Activated T-cell treated with anti-CD3 and anti-CD28 coated beads for 1 hour (primary cell): ENCODE data around the gene IL10RA.
"Not testable (repeated sequence)": the region's sequence is repeated elsewhere in the genome, so short reads cannot be mapped to it uniquely, and the experiment has no call there.

Source experiments
- DNase-seq: peaks from one replicate; pipeline ENCODE4 v3.0.0-alpha.2; 2020; ENCODE audit warnings: low read depth

IL10RA gene

DNA sequence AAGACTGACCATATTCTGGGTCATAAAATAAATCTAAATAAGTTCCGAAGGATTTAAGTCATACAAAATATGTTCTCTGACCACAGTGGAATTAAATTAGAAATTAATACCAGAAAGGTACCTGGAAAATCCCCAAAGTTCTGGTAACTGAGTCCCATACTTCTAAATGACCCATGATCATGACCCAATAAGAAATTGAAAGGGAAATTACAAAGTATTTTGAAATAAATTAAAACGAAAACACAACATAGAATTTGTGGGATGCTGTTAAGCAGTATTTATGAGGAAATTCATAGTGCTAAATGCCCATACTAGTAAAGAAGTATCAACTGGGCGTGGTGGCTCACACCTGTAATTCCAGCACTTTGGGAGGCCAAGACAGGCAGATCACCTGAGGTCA is 23.4 kb upstream of the IL10RA start:
- no peak for DNase-seq

DNA sequence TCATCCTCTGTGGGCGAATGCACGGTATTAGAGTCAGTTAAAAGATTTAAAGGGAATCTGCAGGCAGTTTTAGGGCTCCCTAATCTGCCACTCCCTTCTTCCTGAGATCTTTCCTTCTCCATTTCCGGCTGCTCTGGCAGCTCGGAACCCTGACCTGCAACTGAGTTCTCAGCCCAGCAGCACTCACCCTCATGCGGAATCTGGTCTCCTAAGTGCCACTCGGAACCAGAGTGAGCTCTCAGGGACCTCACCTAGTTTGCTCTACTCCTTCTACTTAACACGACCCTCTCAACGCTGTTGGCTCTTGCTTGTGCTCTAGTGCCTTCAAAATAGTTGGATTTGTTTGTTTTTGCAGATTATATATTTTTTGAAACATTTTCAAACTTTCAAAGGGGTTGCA is 19.3 kb upstream of the IL10RA start:
- no peak for DNase-seq

DNA sequence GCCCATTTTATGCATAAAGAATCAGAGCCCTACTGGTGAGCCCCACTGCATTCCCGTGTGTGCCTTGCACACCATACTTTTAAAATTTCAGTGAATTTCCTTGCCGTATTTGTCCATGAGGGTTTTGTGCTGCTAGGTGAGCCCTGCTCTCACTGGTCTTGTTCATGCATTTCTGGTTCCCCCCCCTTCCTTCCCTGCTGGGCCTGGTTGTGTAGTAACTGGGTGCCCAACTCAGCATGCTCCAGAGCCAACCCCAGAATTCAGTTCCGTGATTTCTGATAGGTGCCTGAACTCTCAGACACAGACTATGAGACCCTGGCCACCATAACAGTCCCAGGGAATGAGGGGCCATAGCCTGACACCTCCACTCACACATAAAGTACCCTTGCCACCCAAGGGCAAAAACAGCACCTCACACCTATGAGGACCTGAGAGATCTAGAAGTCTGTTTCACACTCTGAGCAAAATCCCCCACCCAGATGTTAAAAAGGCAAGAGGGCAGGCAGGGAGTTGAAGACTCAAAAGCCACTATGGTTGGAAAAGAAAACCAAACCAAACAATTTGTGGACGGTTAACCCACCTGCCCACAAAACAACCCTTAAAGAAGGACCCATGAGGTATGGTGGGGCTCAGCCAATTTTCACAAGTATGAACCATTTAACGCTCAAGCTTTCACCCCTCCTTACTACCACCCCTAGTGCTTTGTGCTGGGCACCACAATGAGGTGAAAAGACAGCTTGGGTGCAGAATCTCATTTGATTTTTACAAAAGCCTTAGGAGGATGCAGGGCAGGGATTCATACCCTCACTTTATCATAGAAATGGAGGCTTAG is 16.8 kb upstream of the IL10RA start:
- DNase-seq = no peak

DNA sequence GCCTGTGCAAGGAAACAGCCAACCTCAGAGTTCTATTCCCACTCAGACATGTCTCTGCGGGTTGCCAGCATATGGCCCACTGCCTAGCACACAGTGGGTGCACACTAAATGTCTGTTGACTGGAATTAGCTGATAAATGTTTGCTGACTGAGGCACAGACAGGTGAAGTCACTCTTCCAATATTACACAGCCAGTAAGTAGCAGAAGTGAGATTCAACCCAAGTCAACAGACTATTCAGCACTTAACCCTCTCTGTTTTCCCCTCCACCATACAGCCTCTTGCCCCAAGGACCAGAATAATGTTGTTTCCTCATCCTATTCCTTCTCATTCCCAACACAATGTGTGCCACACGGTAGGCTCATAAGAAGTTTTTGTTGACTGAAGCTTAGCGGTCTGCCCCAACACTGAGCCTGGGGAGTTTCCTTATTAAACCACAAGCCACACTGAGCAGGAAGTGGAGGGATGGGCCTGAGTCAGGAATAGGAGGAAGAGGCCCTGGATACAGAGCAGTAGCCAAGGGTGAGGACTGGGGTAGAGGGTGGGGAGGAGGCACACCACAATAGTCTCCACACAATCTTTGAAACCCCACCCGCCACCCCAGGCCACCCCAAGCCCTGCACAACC is 15.7 kb upstream of the IL10RA start:
- DNase-seq = no peak

DNA sequence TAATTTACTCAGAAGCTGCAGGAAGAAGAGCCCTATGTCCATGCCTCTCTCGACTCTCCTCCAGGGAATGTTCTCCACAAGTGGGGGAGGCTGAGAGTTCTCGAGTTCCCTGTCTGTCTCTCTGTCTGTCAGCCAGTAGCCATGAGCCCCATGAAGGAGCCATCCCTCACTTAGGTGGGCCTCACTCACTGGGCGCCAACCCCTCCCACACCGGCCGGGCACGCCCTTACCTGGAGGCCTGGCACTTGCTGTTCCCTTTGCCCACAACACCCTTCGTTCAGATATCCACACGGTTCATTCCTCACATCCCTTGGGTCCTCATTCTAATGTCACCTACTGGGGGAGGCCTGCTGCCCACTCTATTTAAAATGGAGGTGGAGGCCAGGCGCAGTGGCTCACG is 14.2 kb upstream of the IL10RA start:
- no peak for DNase-seq

DNA sequence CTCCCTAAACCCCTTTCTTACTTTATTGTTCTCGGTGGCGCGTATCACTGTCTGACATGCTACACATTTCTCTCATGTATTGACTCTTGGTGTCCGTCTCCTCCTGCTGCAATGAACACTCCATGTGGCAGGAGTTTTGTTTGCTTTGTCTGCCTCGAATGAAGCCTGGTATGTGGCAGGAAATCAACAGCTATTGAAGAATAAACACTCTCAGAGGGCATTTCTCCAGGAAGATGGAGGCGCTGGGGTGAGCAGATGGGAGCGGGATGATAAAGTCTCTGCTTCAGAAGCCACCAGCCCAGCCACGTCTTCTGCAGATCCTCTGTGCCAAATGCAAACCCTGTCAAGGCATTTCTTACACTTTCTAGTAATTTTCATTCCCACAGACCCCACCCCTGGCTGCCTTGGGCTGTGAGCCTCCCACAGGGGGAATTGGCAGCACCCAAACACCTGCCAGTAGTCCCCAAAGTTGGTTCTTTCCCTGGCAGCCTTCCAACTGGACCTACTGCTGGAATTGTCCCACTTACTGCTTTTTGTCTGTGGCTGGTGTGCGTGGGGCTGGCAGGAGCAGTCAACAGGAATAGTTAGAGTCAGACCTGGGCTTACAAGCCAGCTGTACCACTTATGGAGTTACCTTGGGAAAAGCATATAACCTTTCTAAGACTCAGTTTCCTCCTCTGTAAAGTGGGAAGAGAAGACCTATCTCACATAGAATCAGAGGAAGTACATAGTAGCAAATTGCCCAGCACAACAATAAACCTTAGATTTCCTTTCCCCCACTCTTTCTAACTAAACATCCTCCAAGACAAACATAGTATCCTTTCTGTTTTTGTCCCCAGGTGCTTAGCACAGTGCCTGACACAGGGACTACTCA is 13.3 kb upstream of the IL10RA start:
- DNase-seq = no peak

DNA sequence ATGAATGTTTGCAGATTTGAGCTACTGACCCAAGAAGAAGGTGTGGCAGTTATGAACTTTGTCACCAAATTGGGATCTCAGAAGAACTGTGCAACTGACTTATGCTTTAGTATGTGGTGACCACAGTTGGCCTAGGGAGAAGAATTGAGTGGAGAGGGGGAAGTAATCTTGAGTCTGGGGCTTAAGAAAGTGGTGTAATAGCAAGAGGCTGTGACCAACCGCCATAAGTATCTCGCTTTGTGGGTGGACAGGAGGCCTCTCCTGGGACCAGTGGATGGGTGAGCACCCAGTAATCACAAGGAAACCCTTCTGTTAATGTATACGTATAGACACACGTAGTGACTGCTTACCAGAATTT is 12.7 kb upstream of the IL10RA start:
- DNase-seq = no peak

DNA sequence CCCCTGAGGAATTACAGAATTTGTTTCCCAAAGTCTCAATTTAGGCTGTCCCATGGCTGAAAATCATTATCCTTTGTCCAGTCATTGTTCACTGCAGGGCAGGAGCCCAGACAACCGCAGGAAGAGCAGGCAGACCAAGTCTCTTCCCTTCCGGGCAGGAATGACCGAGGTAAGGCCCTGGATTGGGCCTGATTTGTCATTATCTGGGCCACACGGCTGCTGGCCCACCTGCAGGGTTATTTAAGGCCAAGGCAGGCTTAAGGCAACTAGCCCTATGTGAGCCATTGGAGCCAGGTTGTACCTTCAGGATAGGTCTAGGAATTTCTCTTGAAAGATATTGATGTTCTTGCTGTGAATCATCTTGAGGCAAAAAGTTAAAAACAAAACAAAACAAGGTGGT is 9.7 kb upstream of the IL10RA start:
- no peak for DNase-seq

DNA sequence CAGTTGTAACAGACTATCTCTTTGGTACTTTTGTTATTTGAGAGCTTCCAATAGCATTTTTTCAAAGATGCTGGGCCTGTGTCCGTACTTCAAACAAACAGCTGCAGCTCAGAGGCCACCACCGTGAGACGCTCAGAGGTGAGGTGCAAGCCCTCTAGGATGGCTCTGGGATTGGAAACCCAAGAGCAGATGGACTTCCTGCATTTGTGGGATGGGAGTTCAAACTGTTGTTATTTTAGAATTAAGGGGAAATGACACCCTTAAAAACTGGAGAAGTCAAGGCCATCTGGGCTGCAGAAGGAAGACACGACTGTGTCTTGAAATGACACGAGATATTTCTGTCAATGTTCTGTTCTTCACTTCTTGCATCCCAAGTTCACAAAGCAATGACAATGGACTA is 9.2 kb upstream of the IL10RA start:
- DNase-seq = no peak

DNA sequence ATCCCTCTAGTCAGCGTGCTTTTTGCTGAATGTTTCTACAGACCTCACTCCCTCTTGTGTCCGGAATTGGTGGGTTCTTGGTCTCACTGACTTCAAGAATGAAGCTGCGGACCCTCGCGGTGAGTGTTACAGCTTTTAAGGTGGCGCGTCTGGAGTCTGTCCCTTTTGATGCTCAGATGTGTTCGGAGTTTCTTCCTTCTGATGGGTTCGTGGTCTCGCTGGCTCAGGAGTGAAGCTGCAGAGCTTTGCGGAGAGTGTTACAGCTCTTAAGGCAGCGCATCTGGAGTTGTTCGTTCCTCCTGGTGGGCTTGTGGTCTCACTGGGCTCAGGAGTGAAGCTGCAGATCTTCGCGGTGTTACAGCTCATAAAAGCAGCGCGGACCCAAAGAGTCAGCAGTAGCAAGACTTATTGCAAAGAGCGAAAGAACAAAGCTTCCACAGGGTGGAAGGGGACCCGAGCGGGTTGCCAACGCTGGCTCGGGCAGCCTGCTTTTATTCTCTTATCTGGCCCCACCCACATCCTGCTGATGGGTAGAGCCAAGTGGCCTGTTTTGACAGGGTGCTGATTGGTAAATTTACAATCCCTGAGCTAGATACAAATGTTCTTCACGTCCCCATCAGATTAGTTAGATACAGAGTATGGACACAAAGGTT is 8.5 kb upstream of the IL10RA start:
- not testable (repeated sequence) for DNase-seq

DNA sequence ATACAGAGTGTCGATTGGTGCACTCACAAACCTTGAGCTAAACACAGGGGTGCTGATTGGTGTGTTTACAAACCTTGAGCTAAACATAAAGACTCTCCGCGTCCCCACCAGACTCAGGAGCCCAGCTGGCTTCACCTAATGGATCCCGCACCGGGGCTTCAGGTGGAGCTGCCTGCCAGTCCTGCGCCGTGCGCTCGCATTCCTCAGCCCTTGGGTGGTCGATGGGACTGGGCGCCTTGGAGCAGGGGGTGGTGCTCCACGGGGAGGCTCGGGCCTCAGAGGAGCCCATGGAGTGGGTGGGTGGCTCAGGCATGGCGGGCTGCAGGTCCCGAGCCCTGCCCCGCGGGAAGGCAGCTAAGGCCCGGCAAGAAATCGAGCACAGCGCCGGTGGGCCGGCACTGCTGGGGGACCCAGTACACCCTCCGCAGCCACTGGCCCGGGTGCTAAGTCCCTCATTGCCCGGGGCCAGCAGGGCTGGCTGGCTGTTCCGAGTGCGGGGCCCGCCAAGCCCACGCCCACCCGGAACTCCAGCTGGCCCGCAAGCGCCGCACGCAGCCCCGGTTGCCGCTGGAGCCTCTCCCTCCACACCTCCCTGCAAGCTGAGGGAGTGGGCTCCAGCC is 7.8 kb upstream of the IL10RA start:
- not testable (repeated sequence) for DNase-seq

DNA sequence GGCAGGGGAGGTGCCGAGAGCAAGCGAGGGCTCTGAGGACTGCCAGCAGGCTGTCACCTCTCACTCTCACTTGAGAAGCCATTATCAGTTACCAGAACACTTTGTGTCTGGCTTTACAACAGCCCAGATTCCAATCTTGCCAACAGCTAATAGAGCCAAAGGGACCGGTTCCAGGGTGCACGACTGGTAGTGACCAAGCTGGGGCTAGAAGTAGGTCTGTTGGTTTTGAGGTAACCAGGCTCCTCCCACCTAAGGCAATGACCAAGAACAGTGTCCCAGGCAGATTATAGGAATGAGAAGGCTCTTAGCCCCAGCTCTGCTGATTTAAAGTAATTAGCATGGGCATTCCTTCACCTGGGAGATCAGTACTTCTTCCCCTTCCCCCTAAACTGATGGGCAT is 7.2 kb upstream of the IL10RA start:
- DNase-seq = no peak

DNA sequence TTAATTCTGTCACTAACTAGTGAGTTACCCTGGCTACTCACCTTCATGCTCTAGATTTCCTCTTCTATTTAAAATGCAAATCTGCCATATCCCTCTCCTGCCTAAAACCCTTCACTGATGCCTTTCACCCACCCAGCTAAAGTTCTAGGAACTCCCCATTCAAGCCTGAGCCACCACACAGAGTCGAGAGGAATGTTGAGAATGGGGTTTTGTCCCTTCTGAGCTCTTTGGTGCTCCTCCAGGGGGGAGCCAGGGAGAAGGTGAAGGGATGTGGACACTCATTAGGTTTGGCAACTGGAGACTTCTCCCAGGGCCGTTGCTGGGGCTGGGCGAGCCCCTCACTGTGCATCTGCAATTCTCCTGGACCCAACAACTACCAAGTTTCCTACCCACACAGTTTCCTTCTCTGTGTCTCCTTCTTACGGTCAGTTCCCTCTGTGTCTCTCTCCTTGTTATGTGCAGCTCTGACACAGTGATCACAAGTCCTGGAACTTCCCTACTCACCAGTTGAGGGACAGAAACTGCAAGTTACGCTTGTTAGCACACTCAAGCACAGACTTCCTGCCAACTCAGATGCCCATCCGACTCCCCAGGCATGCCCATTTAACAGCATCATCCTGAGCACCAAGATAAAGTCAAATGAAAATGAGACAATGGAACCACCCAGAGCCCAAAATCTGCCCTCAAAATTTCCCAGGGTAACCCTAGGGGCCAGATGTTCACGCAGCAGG is 6.5 kb upstream of the IL10RA start:
- DNase-seq = no peak

DNA sequence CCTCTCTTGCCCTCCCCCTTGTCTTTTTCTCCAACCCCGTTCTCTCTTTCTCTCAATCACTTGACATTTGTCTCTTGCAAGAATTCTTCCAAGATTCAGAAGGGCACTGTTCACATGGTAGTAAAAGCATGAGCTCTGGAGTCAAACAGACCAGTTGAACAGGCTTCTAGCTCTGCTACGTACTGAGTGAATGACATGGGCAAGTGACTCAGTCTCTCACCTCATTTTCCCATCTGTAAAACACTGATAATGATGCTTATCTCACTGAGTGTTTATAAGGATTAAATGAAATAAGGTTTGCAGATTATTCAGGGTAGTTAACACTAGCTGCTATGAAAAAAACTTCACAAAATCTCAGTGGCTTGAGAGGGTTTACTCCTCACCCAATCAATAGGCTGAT is 5.9 kb upstream of the IL10RA start:
- DNase-seq = no peak

DNA sequence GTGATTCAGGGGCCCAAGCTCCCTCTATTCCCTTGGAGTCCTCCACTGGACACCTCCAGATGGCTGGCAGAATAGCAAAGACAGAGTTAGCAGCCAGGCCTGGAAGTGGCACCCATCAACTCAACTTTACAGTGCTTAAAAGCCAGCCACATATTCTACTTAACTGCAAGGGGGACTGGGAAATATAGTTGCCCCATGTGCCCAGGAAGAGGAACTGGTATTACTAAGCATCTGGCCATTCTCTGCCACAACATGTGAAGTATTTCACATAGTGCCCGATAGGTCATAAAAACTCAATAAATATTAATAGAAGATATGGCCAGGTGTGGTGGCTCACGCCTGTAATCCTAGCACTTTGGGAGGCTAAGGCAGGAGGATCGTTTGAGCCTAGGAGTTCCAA is 5.5 kb upstream of the IL10RA start:
- no peak for DNase-seq

DNA sequence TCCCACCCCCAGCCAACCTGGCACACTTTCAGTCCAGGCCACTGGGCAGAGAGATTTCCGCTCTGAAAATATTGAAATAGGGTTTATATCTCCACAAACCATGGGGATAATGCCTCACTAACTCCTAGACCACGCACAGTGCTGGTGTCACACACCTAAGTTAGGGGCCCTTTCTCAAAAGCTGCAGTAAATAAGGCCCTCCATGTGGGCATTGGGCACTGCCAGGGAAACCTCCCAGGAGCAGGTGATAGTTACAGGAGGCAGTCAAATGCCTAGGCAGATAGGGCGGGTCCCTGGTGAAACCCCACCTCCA is 3.1 kb upstream of the IL10RA start:
- DNase-seq = no peak

DNA sequence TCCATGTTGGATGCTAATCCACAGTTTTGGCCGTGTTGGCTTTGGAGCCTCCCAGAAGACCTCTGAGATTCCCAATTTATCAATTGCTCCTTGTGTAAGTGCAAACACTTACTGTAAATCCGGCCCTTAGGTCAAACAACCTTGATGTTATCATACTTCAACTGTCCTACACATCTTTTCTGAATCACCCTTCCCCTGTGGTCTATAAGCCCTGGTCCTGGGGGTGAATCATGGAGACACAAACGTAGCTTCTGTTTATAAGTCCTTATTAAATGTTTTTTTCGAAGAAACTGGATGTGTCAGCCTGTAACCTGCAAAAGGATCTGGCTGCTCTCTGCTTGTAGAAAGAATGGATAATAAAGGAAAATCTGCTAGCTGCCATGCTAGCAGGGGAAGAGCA is 1.7 kb upstream of the IL10RA start:
- DNase-seq = no peak

DNA sequence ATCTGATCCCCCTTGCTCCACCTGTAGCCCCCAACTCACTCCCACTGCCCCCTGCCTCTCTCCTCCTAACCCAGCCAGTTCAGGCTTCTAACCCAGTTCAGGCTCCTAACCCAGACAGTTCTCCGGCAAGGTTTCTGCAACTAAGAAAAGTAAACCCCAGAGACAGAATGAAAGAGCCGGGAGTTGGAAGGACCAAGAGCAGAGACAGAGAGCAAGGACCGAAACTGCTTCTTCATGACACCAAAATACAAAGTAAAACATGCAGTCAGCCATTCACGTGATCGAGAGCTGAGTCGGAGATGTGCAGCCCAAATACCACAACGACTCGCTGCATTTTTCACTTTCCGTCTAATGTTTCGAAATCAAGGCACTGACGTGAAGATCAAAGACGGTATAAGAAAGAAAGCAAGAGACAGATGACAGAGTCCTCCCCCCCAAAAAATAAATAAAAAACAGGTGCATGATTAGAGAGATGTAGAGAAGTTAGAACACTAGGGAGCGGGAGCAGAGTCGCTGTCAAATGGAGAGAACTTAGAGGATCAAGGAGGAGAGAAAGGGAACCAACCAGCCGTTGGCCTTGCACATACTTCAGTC is 884 bp downstream of the IL10RA start:
- DNase-seq = no peak

DNA sequence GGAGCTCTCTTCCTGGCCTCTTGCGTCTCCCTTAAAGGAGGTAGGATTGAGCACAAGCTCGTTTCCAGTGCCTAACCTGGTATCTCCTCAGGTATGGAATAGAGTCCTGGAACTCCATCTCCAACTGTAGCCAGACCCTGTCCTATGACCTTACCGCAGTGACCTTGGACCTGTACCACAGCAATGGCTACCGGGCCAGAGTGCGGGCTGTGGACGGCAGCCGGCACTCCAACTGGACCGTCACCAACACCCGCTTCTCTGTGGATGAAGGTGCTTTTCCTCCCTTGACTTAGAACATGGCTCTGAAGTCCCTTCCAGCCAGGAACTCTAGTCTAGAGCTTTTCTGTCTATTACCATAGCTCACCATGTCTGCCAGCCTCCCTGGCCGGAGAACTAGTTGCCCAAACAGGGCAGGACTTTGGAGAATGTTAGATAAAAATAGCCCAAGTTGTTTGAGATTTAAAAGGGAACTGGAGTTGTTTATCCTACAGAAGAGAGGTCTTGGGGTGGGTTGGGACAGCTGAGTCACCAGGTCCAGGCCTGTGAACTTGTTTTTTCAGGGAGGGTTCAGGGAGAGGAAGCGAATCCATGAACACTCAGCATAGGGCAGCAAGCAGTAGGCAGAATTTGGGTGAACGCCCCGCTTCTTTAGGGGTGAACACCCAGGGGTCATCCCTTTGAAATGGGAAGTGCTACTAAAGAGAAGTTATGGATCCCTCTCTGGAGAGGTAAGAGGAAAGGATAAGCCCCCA is 3.3 kb downstream of the IL10RA start:
- no peak for DNase-seq

DNA sequence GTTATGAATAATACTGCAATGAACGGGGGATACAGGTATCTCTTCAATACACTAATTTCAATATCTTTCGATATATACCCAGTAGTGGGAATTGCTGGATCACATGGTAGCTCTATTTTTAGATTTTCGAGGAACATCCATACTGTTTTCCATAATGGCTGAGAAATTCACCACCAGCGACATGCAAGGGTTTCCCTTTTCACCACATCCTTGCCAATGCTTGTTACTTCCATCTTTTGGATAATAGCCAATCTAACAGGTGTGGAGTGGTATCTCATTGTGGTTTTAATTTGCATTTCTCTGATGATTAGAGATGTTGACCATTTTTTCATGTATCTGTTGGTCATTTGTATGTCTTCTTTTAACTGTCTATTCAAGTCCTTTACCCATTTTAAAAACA is 5.9 kb downstream of the IL10RA start:
- no peak for DNase-seq
